HFFc6 (cell line): ENCODE results near the gene ATXN7L3. TPM values are rescaled to one million over a fixed set of nuclear protein-coding genes. Genes with fewer than 3 reads are reported as not detected.
A peak's percentile ranks its signal among the peaks of the same experiment; 100 is the strongest.

Source experiments
- DNase-seq: peaks from one replicate; pipeline ENCODE4 v3.0.0-alpha.2; 2018
- H3K27ac Mint-ChIP-seq: 2 replicates; pipeline ENCODE4 v1.8.0; 2020; ENCODE audit warnings: mild to moderate bottlenecking, mixed read lengths
- H3K27me3 Mint-ChIP-seq: 2 replicates; pipeline ENCODE4 v1.8.0; 2021; ENCODE audit warnings: mild to moderate bottlenecking, moderate library complexity, mixed read lengths; ENCODE audit not compliant: insufficient read depth
- H3K36me3 Mint-ChIP-seq: 2 replicates; pipeline ENCODE4 v1.8.0; 2021; ENCODE audit warnings: low read depth, mixed read lengths
- H3K4me1 Mint-ChIP-seq: 2 replicates; pipeline ENCODE4 v1.8.0; 2020; ENCODE audit warnings: low read depth, mixed read lengths
- H3K4me3 Mint-ChIP-seq: 2 replicates; pipeline ENCODE4 v1.8.0; 2020; ENCODE audit warnings: mild to moderate bottlenecking, moderate library complexity, mixed read lengths
- H3K9me3 Mint-ChIP-seq: 2 replicates; pipeline ENCODE4 v1.8.0; 2020; ENCODE audit warnings: mild to moderate bottlenecking, mixed read lengths
- CTCF ChIP-seq: fragments of 200-600 bp; sonication (generic); IDR thresholded peaks from 2 replicates; pipeline ENCODE4 v1.5.0; 2021; ENCODE audit warnings: antibody characterized with exemption, mild to moderate bottlenecking
- total RNA-seq, 6 experiments: library from RNA; stranded (reverse); fragmentation: NEBNext Ultra II Directional; extraction: Animal tissue kit (Norgen Biotek cat#: 25700); gene quantifications; 2 replicates in 1 of 6; 3 replicates in 5 of 6; pipeline ENCODE4 v1.2.3, GENCODE V29; 2021

Gene ATXN7L3
- total RNA-seq, 6 experiments from 2014 or later, result 61.1 to 72.2 (median 68.4) TPM

GRCh38 chr17:44203731-44204440, 4.2 kb upstream of the ATXN7L3 start:
- peak; percentile 86 for TF ChIP-seq CTCF
- Mint-ChIP-seq H3K27me3 (peaks cover 4% of the 10 kb centered on the region), H3K4me1 (peaks cover 73% of the 10 kb centered on the region), H3K9me3 (no peaks in the 10 kb centered on the region), H3K36me3 (peaks cover 14% of the 10 kb centered on the region), H3K4me3 (peak overlapping the region; percentile 12; the same call in 1 of the 2 replicates), H3K27ac (peak overlapping the region; percentile 75)
- DNase-seq, result peak; percentile 33

- no peak for DNase-seq
- Mint-ChIP-seq H3K27ac (peak overlapping the region; percentile 51), H3K4me3 (no peak overlapping the region), H3K27me3 (peaks cover 4% of the 10 kb centered on the region), H3K9me3 (no peaks in the 10 kb centered on the region), H3K4me1 (peaks cover 68% of the 10 kb centered on the region), H3K36me3 (peaks cover 8% of the 10 kb centered on the region)
- TF ChIP-seq CTCF, result no peak
Measured at GRCh38 chr17:44202756-44203155, 3.1 kb upstream of the ATXN7L3 start.

- Mint-ChIP-seq H3K36me3 (peaks cover 9% of the 10 kb centered on the region), H3K27ac (peak overlapping the region; percentile 97), H3K4me1 (peaks cover 71% of the 10 kb centered on the region), H3K9me3 (no peaks in the 10 kb centered on the region), H3K27me3 (peaks cover 4% of the 10 kb centered on the region), H3K4me3 (peak overlapping the region; percentile 93)
- TF ChIP-seq CTCF, result no peak; the same call in 1 of the 2 replicates
- DNase-seq, result no peak
Measured at GRCh38 chr17:44200478-44201155, 933 bp upstream of the ATXN7L3 start.

- H3K27ac Mint-ChIP-seq, result peak overlapping the region; percentile 76
- peaks cover 16% of the 10 kb centered on the region for H3K36me3 Mint-ChIP-seq
- TF ChIP-seq CTCF, result peak; percentile 32
- peaks cover 54% of the 10 kb centered on the region for H3K4me1 Mint-ChIP-seq
- no peaks in the 10 kb centered on the region for H3K9me3 Mint-ChIP-seq
- DNase-seq, result peak; percentile 17
- peaks cover 4% of the 10 kb centered on the region for H3K27me3 Mint-ChIP-seq
- peak overlapping the region; percentile 84 for H3K4me3 Mint-ChIP-seq
Measured at GRCh38 chr17:44198721-44199552, 747 bp downstream of the ATXN7L3 start.

GRCh38 chr17:44197980-44198720, 1.5 kb downstream of the ATXN7L3 start:
- H3K4me1 Mint-ChIP-seq, result peaks cover 46% of the 10 kb centered on the region
- no peaks in the 10 kb centered on the region for H3K9me3 Mint-ChIP-seq
- H3K4me3 Mint-ChIP-seq, result peak overlapping the region; percentile 84
- peaks cover 17% of the 10 kb centered on the region for H3K36me3 Mint-ChIP-seq
- peak; percentile 61 for TF ChIP-seq CTCF
- DNase-seq, result peak; percentile 45
- H3K27ac Mint-ChIP-seq, result peak overlapping the region; percentile 76
- H3K27me3 Mint-ChIP-seq, result no peaks in the 10 kb centered on the region; the same call in 1 of the 2 replicates
